Loucy (cell line): ENCODE measurements around the gene GRM7.

Experiments
- H2AFZ ChIP-seq: fragments of 200-600 bp; sonication (generic); 2 replicates; pipeline ENCODE4 v1.6.0; 2016; ENCODE audit warnings: antibody characterized with exemption, mild to moderate bottlenecking, low read length, moderate library complexity
- H3F3A ChIP-seq: fragments of 200-600 bp; 2 replicates; pipeline ENCODE4 v1.6.0; 2016; ENCODE audit warnings: antibody characterized with exemption, low read depth, mild to moderate bottlenecking
- H3K27me3 ChIP-seq: fragments of 200-600 bp; sonication (generic); 2 replicates; pipeline ENCODE4 v1.6.1; 2014; ENCODE audit warnings: low read length, mild to moderate bottlenecking; ENCODE audit not compliant: insufficient read depth, poor library complexity, severe bottlenecking
- H3K36me3 ChIP-seq: fragments of 200-600 bp; sonication (generic); 2 replicates; pipeline ENCODE4 v1.6.1; 2016; ENCODE audit warnings: low read length; ENCODE audit not compliant: insufficient read depth
- H3K4me1 ChIP-seq: fragments of 200-600 bp; sonication (generic); 2 replicates; pipeline ENCODE4 v1.5.1; 2014; ENCODE audit warnings: low read length, mild to moderate bottlenecking; ENCODE audit not compliant: insufficient read depth, poor library complexity, severe bottlenecking
- H3K4me2 ChIP-seq: fragments of 200-600 bp; sonication (generic); 2 replicates; pipeline ENCODE4 v1.6.0; 2014; ENCODE audit warnings: antibody characterized with exemption, low read length, low read depth, mild to moderate bottlenecking; ENCODE audit not compliant: poor library complexity, severe bottlenecking
- H3K4me3 ChIP-seq: fragments of 200-600 bp; sonication (generic); 2 replicates; pipeline ENCODE4 v1.5.1; 2014; ENCODE audit warnings: low read length, mild to moderate bottlenecking, mixed read lengths; ENCODE audit not compliant: poor library complexity, severe bottlenecking
- H3K79me2 ChIP-seq: fragments of 200-600 bp; sonication (generic); 2 replicates; pipeline ENCODE4 v1.6.1; 2014; ENCODE audit warnings: low read length; ENCODE audit not compliant: insufficient read depth
- H3K9ac ChIP-seq: fragments of 200-600 bp; sonication (generic); 2 replicates; pipeline ENCODE4 v1.6.0; 2014; ENCODE audit warnings: mild to moderate bottlenecking, low read depth, low read length, moderate library complexity; ENCODE audit not compliant: poor library complexity, severe bottlenecking
- H3K9me2 ChIP-seq: fragments of 200-600 bp; sonication (generic); replicated peaks from 2 replicates; pipeline ENCODE4 v1.6.1; 2016; ENCODE audit warnings: low read depth, low read length, mixed read lengths
- H3K9me3 ChIP-seq: fragments of 200-600 bp; sonication (generic); 2 replicates; pipeline ENCODE4 v1.6.1; 2014; ENCODE audit warnings: mild to moderate bottlenecking, antibody characterized with exemption, low read length, low read depth; ENCODE audit not compliant: insufficient read depth
- H4K20me1 ChIP-seq: fragments of 200-600 bp; sonication (generic); 2 replicates; pipeline ENCODE4 v1.6.0; 2014; ENCODE audit warnings: antibody characterized with exemption, low read length, mild to moderate bottlenecking; ENCODE audit not compliant: insufficient read depth, poor library complexity, severe bottlenecking
- CTCF ChIP-seq: fragments of 200-600 bp; sonication (generic); conservative IDR thresholded peaks from 2 replicates; pipeline ENCODE4 v1.5.1; 2014; ENCODE audit warnings: mild to moderate bottlenecking, antibody characterized with exemption, low read length
- EZH2phosphoT487 ChIP-seq: fragments of 200-600 bp; IDR thresholded peaks from 2 replicates; pipeline ENCODE4 v1.6.1; 2018; ENCODE audit warnings: antibody characterized with exemption, mild to moderate bottlenecking, moderate library complexity, borderline replicate concordance

Gene GRM7

GRCh38 chr3:7340795-7341194, 479.9 kb downstream of the GRM7 start:
- TF ChIP-seq EZH2phosphoT487 (no peak), CTCF (no peak)
- Histone ChIP-seq H3K9me2 (no peaks in the 10 kb centered on the region), H3K4me1 (peaks cover 12% of the 10 kb centered on the region), H3K36me3 (no peaks in the 10 kb centered on the region), H3K27me3 (no peaks in the 10 kb centered on the region), H3K9ac (no peak overlapping the region), H3K79me2 (no peaks in the 10 kb centered on the region), H3K4me2 (no peak overlapping the region), H3F3A (no peaks in the 10 kb centered on the region), H4K20me1 (no peaks in the 10 kb centered on the region), H3K9me3 (no peaks in the 10 kb centered on the region), H3K4me3 (no peak overlapping the region), H2AFZ (no peak overlapping the region)

GRCh38 chr3:7346364-7346763, 485.4 kb downstream of the GRM7 start:
- Histone ChIP-seq H3F3A (no peaks in the 10 kb centered on the region), H3K4me1 (peaks cover 1% of the 10 kb centered on the region), H3K4me2 (no peak overlapping the region), H4K20me1 (no peaks in the 10 kb centered on the region), H3K4me3 (no peak overlapping the region), H3K27me3 (no peaks in the 10 kb centered on the region), H2AFZ (no peak overlapping the region), H3K36me3 (no peaks in the 10 kb centered on the region), H3K9me2 (no peaks in the 10 kb centered on the region), H3K9me3 (no peaks in the 10 kb centered on the region), H3K79me2 (no peaks in the 10 kb centered on the region), H3K9ac (no peak overlapping the region)
- TF ChIP-seq EZH2phosphoT487 (no peak), CTCF (no peak)

GRCh38 chr3:7357101-7357500, 496.2 kb downstream of the GRM7 start:
- H3K27me3 ChIP-seq = no peaks in the 10 kb centered on the region
- no peaks in the 10 kb centered on the region for H3K9me2 ChIP-seq
- no peaks in the 10 kb centered on the region for H4K20me1 ChIP-seq
- H2AFZ ChIP-seq = no peak overlapping the region
- TF ChIP-seq CTCF = no peak
- no peak for TF ChIP-seq EZH2phosphoT487
- H3K4me2 ChIP-seq = no peak overlapping the region
- H3K36me3 ChIP-seq = no peaks in the 10 kb centered on the region
- H3K4me1 ChIP-seq = no peaks in the 10 kb centered on the region
- no peaks in the 10 kb centered on the region for H3K79me2 ChIP-seq
- no peak overlapping the region for H3K9ac ChIP-seq
- no peaks in the 10 kb centered on the region for H3F3A ChIP-seq
- H3K9me3 ChIP-seq = no peaks in the 10 kb centered on the region
- no peak overlapping the region for H3K4me3 ChIP-seq
